ENCODE results near the gene ARHGEF12. TPM values are rescaled to one million over a fixed set of nuclear protein-coding genes. Genes with fewer than 3 reads are reported as not detected.

Gene ARHGEF12
- total RNA-seq, 1 donor from 2014 or later: 36.5 TPM

- DNase-seq (ENCODE audit: low read depth): no peak
- H3K4me3 ChIP-seq (ENCODE audit: low read depth, low read length): no peak overlapping the region
- TF ChIP-seq, protein P1, sequence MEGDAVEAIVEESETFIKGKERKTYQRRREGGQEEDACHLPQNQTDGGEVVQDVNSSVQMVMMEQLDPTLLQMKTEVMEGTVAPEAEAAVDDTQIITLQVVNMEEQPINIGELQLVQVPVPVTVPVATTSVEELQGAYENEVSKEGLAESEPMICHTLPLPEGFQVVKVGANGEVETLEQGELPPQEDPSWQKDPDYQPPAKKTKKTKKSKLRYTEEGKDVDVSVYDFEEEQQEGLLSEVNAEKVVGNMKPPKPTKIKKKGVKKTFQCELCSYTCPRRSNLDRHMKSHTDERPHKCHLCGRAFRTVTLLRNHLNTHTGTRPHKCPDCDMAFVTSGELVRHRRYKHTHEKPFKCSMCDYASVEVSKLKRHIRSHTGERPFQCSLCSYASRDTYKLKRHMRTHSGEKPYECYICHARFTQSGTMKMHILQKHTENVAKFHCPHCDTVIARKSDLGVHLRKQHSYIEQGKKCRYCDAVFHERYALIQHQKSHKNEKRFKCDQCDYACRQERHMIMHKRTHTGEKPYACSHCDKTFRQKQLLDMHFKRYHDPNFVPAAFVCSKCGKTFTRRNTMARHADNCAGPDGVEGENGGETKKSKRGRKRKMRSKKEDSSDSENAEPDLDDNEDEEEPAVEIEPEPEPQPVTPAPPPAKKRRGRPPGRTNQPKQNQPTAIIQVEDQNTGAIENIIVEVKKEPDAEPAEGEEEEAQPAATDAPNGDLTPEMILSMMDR (conservative IDR thresholded peaks at IDR 0.05; ENCODE audit: low read depth, low read length): no peak
These were observed 180.5 kb downstream of the ARHGEF12 start for GRCh38 chr11:120516461-120517389.

DNA sequence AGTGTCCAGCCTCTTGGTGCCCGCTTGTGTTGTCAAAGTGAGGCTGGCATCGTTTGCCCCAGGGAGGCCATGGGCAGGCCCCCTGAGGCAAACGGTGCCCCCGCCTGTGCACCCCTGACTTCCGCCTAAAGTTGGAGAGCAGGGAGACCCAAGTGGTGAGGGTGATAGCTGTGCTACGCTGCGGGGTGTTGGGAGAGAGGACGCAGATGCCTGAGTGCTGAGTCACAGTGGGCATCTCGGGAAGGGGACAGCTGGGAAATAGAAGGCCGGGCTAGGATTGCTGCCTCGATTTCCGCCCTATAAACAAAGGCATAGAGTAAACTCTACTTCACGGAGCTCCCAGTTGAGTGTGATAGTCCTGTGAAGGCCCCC, 181.2 kb downstream of the ARHGEF12 start:
- DNase-seq (ENCODE audit: low read depth): no peak
- TF ChIP-seq, protein P1 (conservative IDR thresholded peaks at IDR 0.05; ENCODE audit: low read depth, low read length): no peak
- no peak overlapping the region for H3K4me3 ChIP-seq (ENCODE audit: low read depth, low read length)

DNA sequence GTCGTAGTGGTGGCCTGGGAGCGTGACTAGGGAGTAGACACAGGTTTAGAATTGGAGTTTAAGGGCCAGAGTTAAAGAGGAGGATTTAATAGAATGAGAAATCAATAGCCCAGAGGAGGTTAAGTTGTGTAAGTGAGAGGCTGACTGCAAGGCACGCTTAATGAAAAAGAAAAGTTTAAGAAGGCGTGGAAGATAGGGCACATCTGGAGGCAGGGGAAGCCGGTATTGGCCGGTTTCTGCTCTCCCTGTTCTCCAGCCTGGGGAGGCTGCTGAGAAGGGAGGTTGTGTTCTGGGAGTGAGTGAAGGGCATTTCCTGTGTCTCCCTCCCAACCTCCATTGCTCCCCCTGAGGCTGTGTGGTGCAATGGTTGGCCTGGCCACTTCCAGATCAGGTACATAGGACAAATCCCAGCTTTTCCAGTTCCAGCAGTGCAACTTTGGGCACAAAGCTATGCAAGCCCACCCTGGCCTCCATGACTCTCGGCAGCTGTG, 181.6 kb downstream of the ARHGEF12 start:
- TF ChIP-seq, protein P1 (conservative IDR thresholded peaks at IDR 0.05; ENCODE audit: low read depth, low read length): no peak
- no peak overlapping the region for H3K4me3 ChIP-seq (ENCODE audit: low read depth, low read length)
- no peak for DNase-seq (ENCODE audit: low read depth)

GRCh38 chr11:120518356-120518755, 182.1 kb downstream of the ARHGEF12 start:
- H3K4me3 ChIP-seq (ENCODE audit: low read depth, low read length): no peak overlapping the region
- DNase-seq (ENCODE audit: low read depth): no peak
- TF ChIP-seq, protein P1 (conservative IDR thresholded peaks at IDR 0.05; ENCODE audit: low read depth, low read length): no peak

GRCh38 chr11:120519474-120519873, 183.3 kb downstream of the ARHGEF12 start:
- TF ChIP-seq, protein P1 (conservative IDR thresholded peaks at IDR 0.05; ENCODE audit: low read depth, low read length): no peak
- no peak overlapping the region for H3K4me3 ChIP-seq (ENCODE audit: low read depth, low read length)
- DNase-seq (ENCODE audit: low read depth): no peak

DNA sequence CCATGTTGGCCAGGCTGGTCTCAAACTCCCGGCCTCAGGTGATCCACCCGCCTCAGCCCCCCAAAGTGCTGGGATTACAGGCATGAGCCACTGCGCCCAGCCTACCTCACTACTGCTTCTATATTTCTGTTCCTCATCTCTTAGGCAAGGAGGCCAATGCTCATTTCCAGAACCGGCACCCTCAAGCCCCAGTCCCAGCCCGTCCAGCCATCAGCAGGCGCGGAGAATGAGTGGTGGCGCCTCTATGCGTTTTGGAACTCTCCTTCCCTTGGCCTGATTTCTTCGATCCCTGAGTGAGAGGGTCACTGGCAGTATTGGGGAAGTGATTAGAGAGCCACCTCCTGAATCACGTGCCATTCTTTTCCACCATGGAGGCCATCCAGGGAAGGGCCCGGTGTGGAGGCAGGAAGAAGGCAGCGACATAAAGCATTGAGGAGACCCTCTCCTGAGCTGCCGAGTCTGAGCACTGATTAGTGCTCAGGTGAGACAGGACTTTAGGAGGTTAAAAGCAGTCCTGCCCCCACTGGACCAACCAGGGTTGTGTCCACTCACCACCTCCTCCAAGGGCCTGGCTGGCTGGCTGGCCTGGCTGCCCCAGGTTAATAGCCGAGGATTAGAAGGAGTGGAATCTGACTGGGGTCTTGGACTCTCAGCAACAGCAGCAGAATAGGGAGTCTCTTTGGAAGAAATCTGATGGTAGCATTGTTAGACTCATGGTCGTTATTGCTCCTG, 184.0 kb downstream of the ARHGEF12 start:
- no peak overlapping the region for H3K4me3 ChIP-seq (ENCODE audit: low read depth, low read length)
- TF ChIP-seq, protein P1 (conservative IDR thresholded peaks at IDR 0.05; ENCODE audit: low read depth, low read length): no peak
- no peak for DNase-seq (ENCODE audit: low read depth)

Data from epithelial cell of proximal tubule (primary cell).